ENCODE results near the gene ATP2C2.

The ATP2C2 gene

DNA sequence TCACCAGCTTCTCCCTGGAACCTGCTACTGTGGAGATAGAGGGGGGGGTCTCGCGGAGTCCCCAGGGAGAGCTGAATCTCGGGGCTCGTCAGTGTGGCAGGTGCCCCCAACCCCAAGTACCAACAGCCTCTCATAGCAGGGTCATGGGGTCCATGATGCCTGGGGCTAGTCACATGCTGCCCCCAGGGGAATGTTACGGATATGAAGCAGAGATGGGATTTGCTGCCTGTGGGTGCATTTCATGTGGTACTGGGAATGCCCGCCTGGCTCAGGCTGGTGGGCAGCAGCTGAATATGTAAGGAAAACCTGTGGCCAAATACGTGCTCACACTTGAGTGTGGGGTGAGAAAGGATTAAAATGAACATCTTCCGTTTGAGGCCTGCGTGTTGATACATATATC is 86.7 kb downstream of the ATP2C2 start:
- DNase-seq = no peak

DNA sequence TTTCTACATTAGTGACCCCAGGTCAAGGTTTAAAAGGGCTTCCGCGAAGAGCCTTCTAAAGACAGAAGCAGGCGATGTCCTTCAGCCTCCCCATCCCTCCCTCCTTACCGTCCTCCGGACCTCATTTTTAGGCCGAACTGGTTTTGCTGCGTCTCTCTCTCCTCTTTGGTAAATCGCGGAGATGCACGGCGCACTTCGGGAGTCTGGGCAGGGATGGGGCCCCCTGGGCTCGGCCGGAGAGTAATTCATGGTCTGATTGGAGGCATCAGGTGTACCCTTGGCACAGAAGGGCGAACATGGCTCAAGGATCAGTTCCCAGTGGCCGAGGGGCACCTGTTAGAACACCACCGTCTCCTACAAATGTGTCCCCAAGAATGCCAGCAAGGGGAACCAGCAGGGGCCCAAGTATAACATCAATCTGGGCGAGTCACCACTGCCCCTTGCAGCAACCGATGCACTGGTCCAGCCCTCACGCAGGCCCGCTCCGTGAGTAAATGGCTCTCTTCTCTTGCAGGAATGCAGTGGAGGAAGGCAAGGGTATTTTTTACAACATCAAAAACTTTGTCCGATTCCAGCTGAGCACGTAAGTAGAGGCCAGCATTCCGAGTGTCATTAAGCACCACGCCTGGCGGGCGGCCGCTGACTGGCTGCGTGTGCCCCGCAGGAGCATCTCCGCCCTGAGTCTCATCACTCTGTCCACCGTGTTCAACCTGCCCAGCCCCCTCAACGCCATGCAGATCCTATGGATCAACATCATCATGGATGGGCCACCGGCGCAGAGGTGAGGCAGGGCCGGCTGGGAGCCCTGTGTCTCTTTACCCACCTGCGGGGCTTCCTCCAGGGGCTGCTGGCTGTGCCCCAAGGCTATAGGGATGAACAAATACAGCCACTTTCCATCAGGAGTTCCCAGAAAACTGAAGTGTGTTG is 90.5 kb downstream of the ATP2C2 start:
- no peak for DNase-seq

DNA sequence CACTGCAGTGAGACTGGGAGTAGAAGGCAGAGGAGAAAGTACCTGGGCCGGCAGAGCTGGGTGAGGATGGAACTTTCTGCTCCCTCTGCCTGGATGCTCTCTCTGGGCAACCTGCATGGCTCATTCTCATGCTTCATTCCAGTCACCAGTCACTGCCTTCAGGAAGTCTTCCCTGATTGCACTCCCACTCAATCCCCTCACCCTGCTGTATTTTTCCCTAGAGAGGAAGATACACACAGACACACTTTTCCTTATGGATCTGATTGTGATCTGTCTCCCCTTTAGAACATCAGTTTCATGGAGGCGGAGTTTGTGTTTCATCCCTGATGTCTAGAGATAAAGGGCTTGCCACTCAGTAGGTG is 91.2 kb downstream of the ATP2C2 start:
- no peak for DNase-seq

DNA sequence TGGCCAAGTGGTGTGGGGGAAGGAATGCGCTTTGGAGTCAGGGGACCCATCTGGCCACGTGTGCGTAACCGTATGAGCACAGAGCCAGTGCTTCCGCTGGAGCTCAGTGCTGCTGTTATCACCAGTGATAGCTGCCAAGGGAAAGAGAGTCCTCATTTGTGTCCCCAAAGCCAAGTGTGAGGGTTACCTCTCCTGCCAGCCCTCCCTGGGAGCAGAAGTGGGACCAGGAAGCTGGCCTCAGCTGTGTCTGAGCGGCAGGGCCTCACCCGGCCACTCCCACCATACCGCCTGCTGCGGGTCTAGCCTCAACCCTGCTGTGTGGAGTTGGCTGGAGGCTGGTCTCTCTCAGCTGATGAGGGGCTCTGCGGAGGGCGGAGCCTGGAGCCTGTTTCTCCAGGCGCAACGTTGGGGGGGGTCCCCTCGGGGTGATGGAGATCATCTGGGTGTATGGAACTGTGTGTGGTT is 91.6 kb downstream of the ATP2C2 start:
- no peak for DNase-seq

DNA sequence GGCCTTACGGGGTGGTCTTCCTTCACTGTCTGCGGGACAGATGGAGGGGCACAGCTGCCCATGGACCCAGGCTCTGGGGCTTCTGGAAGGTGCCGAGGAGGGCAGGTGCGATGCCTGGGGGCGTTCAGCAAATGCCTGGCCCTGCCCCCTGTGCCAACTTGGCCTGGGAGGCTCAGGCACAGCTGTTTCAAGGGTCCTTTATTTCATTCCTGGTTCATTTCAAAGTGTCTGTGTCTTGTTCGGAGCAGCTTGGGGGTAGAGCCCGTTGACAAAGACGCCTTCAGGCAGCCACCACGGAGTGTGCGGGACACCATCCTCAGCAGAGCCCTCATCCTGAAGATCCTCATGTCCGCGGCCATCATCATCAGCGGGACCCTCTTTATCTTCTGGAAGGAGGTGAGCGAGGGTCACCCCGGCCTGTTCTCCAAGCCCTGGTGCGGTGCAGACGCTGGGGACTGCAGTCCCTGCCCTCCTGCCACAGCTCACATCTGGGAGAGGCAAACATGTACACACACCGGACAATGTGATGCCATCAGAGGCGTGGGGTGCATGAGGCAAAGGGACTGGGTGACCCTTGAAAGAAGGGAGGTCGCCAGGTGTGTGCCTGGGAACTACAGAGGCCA is 92.2 kb downstream of the ATP2C2 start:
- DNase-seq = no peak

DNA sequence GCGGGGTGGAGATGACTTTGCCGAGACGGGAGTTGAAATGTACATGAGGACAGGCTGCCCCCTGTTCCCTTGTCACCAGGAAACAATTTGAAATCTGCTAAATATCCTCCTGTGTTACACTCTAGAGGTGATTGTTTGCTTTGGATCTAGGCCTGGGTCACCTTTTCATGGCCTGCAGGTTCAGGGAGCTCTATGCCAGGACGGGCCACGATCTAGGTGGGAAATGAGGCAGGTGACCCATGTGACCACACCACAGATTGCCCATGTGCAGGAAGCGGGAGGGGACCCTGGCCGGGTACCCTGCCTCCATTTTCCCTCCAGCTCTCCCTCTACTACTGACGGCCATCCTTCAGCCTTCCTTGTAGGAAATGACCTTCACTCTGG is 92.7 kb downstream of the ATP2C2 start:
- DNase-seq = no peak

DNA sequence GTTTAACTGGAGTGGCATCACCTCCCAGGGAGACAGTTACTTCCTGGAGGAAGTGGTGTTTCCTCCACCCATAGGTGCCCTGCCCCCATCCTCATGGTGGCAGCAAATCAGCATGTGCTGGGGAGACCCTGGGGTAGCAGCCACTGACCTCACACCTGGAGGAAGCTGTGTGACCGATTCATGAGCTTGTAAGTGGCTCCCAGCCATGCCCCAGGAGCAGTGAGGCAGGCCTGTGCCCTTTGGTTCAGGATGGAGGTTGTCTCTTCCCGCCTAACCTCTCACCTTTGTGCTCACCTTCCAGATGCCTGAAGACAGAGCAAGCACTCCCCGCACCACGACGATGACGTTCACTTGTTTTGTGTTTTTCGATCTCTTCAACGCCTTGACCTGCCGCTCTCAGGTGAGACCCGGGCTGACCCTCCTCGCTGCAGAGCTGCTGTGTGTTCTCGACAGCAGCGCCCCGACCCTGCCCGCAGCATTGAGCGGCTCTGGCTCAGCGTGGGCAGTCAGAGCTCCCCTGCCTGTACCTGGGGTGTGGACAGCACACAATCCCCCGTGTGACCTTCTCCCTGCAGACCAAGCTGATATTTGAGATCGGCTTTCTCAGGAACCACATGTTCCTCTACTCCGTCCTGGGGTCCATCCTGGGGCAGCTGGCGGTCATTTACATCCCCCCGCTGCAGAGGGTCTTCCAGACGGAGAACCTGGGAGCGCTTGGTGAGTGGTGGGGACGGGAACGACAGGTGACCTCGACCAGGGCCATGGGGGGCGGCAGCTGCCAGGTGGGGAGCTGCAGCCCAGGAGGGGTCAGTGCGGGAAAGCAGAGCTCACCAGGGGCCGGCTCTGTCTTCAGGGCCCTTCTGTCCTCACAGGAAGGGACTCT is 93.3 kb downstream of the ATP2C2 start:
- DNase-seq = no peak

DNA sequence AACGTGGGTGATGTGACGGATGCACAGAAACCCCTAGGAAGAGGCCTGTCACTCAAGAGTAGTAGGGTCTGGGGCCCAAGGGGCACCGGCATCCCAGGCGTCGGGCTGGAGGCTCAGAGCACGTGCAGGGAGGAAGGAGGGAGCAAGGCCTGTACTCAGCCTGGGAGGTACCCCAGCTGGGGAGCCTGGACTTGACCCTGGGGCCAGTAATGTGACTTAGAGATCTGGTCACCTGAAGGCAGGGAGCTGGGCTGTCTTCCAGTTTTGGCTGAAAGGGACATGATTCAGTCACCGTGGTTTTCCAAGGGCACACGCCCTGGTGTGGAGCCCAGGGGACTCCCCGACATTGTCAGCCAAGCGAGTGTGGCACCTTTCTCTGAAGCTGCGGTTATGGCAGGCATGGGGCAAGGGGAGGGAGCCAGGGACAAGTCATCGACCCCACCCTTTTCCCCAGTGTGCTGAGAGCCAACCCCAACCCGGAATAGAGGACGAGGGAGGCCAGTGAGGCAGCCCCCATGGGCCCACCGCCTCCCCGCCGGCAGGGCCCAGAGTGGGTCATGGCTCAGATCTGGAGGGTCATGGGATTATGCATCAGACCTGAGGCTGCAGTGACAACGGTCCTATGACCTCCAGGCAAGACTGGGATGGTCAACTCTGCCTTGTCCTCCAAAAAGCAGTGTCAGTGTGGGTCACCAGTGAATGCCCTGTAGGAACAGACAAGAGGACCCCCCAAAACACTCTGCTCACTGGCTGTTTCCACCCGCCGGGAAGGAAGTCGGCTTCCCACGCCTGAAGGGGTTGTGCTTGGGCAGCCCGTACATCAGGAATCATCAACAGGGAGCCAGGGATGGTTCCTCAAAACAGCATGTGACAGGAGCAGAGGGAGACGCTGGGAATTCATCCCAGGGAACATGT is 94.2 kb downstream of the ATP2C2 start:
- DNase-seq = no peak

DNA sequence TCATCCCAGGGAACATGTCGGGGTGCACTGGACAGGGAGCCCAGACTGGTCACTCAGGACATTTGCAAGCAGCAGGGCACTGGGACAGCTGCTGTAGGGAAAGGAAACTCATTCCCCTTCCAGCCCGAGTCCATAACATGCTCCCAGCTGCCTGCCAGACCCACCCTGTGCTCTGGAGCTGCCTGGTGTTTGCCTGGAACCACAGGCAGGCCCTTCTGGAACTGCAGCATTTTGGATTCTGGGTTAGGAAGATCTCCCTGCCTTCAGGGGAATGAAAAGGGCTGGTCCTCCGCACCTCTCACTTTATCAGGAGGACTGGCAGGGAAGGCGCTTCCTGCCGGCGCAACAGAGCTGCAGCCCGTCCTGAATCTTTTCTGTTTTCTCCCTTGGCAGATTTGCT is 94.9 kb downstream of the ATP2C2 start:
- DNase-seq = no peak

DNA sequence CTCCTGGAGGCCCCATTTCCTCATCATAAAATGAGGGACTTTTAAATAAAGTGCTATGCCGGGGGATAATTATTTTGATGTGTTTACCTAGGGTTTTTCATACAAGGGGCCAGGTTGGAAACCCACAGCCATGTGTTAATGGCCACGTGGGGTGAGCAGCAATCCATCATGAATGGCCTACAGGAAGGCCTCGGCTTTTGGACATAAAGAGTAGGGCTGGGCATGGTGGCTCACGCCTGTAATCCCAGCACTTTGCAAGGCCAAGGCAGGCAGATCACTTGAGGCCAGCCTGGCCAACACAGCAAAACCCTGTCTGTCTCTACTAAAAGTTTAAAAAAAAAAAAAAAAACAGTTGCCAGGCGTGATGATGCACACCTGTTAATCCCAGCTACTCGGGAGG is 95.8 kb downstream of the ATP2C2 start:
- no peak for DNase-seq

DNA sequence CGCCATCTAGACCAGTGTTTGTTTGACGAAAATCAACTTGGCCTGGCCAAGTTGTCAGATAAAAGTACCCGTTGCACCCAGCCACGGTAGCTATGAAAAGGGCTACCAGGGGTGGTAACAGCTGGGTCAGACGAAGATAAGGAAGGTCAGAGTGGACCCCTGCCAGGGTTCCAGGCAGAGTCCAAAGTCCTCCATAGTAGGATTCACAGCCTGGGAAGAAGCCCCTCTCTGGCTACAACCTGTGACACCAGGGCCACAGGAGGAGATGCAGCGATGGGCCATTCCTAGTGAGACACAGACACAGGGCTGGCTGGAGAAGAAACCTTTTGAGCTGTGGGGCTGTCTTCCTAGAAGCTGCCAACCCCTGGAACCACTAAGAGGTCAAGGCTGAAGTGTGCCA is 96.8 kb downstream of the ATP2C2 start:
- DNase-seq = no peak

DNA sequence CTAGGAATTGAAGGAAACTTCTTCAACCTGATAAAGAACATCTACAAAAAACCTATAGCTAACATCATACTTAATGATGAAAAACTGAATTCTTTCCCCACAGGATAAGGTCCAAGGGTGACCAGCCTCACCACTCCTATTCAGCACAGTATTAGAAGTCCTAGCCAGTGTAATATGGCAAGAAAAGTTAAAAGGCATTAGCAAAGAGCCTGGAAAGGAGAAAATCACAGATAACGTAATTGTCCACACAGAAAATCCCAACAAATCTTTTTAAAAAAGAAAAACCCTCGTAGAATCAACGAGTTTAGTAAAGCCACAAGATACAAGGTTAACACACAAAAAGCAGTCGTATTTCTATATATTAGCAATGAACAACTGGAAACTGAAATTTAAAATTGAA is 98.4 kb downstream of the ATP2C2 start:
- no peak for DNase-seq

DNA sequence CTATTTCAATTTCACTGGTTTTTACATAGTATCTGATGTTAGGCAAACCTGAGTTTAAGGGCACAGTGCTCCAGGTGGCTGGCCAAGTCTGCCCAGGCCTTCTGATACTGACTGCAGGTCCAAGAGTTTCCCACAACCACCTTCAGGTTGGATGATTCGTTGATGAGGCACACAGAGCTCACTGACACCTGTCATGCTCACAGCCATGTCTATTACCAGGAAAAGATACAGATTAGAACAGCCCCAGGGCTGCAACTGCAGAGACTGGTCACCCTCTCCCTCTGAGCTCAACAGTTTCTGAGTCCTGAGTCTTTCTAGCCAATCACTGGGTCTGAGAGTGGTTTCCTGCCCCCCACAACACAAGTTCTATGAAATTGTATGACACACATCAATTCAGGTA is 98.9 kb downstream of the ATP2C2 start:
- DNase-seq = no peak

DNA sequence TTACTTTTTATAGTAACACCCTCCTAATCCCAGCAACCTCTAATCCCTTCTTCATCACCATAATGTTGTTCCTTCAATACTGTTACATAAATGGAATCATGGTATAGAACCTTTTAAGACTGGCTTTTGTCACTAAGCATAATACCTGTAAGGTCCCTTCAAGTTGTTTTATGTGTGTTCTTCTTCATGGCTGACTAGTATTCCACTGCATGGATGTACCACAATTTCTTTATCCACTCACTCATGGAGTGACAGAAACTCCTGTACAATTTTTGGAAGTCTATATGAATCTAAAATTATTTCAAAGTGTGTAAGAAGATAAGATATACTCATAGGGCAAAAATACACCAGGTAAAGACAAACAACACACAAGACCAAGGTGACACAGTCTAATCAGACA is 99.4 kb downstream of the ATP2C2 start:
- DNase-seq = no peak

DNA sequence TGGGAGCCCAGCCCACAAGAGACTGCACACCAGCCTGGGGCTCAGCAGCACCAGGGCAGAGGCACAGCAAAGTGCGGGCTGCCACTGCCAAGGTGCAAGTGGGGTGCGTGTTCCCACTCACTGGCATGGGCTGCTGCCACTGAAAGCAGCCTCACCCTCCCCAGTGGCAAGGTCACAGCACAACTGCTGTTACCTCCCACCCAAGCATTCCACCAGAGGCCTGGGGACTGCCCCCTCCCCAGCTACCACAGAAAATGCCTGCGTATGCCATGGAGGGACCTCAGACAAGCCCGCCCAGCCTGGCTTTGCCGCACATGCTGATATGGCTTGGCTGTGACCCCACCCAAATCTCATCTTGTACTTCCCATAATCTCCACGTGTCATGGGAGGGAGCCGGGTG is 103.0 kb downstream of the ATP2C2 start:
- DNase-seq = no peak

DNA sequence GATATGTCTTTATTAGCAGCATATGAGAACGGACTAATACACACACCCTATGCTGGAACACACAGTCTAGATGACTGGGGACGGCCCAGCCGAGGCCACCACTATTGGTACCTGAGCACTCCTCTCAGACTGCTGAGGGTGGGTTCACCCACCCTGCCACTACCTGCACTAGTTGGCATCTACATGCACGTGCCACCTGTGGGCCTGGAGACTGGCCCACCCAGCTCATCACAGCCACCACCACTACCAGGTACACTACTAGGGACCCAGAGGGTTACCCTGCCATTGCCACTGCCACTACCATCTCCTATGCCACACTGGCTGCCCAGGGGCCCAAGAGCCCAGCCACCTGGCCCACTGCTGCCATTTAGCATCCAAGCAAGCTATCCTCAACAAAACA is 103.6 kb downstream of the ATP2C2 start:
- no peak for DNase-seq

DNA sequence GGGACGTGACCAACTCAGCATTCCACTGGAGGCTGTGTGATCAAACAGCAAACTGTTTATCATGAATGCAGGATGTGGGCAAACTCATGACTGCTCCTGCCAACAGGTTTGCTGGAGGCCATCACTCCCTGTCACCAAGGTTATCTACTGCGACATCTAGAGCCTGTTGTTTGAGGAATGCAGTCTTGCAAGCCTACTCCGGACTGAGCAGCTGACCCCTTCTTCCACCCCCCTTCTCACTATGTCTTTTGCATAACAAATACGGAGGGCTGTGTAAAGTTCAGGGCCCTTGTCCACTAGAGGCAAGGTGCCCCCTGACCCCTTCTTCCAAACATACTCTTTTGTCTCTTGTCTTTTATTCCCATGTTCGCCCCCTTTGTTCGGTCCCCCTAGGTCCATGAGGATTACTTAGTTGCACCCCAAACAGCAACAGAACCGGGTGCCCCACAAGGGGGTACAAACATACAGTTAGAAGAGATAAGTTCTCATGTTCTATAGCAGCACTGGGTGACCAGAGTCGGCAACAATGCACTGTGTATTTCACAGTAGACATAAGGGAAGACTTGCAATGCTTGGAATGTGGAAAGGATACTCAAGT is 107.4 kb downstream of the ATP2C2 start:
- DNase-seq = no peak

DNA sequence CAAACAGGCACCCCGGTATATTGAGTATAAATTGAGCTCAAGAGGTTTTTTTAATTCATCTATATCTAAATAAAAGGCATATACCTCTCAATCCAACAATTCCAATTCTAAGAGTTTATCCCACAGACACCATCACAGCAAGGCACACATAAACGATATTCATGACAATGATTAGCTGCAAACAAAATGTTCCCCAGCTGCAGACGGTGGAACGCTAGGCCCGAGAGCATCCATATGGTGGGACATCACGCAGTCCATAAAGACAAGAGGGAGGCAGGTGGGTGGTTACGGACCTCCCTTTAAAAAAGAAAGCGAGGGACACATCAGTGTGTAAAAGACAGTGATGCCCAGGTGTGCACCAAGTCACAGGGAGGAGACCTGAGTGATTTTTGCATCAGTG is 108.1 kb downstream of the ATP2C2 start:
- DNase-seq = no peak

DNA sequence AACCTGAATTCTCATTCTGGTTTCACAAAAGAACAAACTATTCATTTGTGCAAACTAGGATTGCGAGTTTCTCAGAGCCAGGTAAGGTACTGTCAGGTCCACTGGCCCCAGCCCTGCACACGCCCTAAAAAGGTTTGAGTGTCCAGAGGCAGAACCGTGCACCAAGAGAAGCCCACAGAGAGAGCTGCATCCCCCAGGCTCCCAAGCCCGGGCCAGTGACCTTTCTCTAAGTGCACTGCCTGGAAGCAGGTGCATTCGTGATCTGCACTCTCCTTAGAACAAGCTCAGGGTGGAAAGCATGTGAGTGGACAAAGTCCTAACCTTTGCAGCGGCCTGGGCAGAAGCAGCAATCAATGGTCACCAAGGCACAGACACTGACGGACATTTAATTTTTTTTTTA is 109.3 kb downstream of the ATP2C2 start:
- DNase-seq = no peak

DNA sequence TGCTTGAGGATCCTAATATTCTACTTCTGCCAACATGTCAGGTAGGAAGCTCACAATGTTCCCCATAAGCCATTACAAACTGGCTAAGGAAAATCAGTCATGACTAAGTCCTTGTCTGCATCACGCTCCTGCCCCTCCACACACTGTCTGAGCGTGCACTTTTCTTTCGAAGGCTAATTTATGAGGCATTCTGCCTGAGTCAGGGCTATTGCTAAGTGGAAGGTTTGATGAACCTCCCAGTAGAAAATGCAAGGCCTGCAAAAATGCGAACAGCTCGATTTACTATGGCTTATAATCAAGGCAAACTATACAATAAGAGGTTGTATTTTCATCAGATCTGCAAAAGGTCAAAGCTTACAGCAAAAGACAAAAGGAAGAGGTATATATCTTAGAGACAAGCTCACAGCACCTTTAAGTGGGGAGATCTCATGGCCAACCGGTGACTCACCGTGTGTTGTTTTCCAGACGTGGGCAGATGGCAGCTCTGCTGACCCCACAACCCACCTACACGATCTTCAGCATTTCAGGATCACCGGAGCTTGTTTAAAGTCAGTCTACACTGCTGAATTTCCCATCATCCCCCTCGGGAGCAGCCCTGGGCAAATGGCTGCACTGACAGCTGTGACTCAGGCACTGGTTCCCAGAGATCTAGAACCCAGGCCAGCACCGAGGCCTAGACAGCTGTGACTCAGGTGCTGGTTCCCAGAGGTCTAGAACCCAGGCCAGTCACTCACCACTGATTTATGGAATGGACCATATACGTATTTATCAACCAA is 110.0 kb downstream of the ATP2C2 start:
- DNase-seq = no peak

Data from NCI-H510A treated with DMSO at 0.1 percent for 48 hours (cell line).